Measurements from ENCODE around the gene LYL1. TPM values are rescaled to one million over a fixed set of nuclear protein-coding genes. Genes with fewer than 3 reads are reported as not detected.

Gene LYL1
- total and polyA plus RNA-seq, 2 donors (not counting 3 experiments of a cell fraction or from before 2014, with no cell fraction given): 74.4 to 87.3 TPM

DNA sequence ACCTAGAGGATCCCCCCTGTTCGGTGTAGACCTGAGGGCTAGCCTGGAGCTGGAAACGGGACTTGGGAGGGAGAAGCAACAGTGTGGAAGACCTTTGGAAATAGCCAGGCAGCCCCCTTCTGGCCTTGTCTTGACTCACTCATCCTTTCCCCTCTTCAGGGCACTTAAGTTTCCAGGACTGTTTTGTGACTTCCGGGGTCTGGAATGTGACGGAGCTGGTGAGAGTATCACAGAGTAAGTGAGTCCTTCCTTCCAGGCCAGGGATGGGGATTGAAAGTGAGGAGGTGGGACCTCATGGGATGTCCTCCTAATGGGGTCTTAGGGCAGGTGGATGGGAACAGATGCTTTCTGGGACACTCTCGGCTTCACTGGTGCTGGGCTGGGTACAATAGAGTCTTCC, 29.4 kb downstream of the LYL1 start:
- no peaks in the 10 kb centered on the region for H3K79me2 ChIP-seq (ENCODE audit: control insufficient read depth, insufficient read depth, low read length)
- POLR2A ChIA-PET: no interaction called here
- dilution Hi-C loops (cut with MboI; ENCODE audit: extremely low pct_ligation_motif_present, low sequenced_read_pairs): no loop called here

More for the DNA sequence above, 29.4 kb downstream of the LYL1 start:
- H2AFZ ChIP-seq (ENCODE audit: low read depth, low read length): no peak overlapping the region
- intact Hi-C loops (cut with micrococcal nuclease): no loop called here
- FAIRE-seq (no peak), DNase-seq (ENCODE audit: low read depth, low spot score) (no peak)
- H3K4me3 ChIP-seq (replicated peaks in 1 of 3; ENCODE audit: insufficient read depth in 1 of 3, low read depth in 1 of 3, low read length in 3 of 3): no peak overlapping the region
- no peak overlapping the region for H3K9ac ChIP-seq (replicated peaks; ENCODE audit: extremely low read depth, insufficient read depth, low read length)
- H3K4me2 ChIP-seq (ENCODE audit: insufficient read depth, low read length): no peak overlapping the region
- H3K9me1 ChIP-seq (replicated peaks; ENCODE audit: control insufficient read depth, extremely low read depth, insufficient read depth, low read length): no peaks in the 10 kb centered on the region
- TF ChIP-seq JUN (IDR thresholded peaks at IDR 0.05; ENCODE audit: borderline replicate concordance, insufficient read depth, insufficient read length, low read depth) (no peak), POLR2AphosphoS5 (IDR thresholded peaks at IDR 0.05; ENCODE audit: insufficient read depth, low read depth, low read length) (no peak), FOS (IDR thresholded peaks at IDR 0.05; ENCODE audit: borderline replicate concordance, insufficient read depth, low read length) (no peak), GATA2 (IDR thresholded peaks at IDR 0.05; ENCODE audit: insufficient read depth, insufficient read length, low read depth, low read length) (no peak), POLR2A (IDR thresholded peaks at IDR 0.05; ENCODE audit: low read depth, low read length) (no peak), MYC (IDR thresholded peaks at IDR 0.05; ENCODE audit: low read depth, low read length) (no peak), EZH2 (IDR thresholded peaks at IDR 0.05; ENCODE audit: borderline replicate concordance, low read depth, low read length, severe bottlenecking) (no peak)
- TF ChIP-seq, protein P1, sequence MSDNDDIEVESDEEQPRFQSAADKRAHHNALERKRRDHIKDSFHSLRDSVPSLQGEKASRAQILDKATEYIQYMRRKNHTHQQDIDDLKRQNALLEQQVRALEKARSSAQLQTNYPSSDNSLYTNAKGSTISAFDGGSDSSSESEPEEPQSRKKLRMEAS (IDR thresholded peaks at IDR 0.05; ENCODE audit: insufficient read depth, insufficient read length): no peak
- TF ChIP-seq, protein P2, sequence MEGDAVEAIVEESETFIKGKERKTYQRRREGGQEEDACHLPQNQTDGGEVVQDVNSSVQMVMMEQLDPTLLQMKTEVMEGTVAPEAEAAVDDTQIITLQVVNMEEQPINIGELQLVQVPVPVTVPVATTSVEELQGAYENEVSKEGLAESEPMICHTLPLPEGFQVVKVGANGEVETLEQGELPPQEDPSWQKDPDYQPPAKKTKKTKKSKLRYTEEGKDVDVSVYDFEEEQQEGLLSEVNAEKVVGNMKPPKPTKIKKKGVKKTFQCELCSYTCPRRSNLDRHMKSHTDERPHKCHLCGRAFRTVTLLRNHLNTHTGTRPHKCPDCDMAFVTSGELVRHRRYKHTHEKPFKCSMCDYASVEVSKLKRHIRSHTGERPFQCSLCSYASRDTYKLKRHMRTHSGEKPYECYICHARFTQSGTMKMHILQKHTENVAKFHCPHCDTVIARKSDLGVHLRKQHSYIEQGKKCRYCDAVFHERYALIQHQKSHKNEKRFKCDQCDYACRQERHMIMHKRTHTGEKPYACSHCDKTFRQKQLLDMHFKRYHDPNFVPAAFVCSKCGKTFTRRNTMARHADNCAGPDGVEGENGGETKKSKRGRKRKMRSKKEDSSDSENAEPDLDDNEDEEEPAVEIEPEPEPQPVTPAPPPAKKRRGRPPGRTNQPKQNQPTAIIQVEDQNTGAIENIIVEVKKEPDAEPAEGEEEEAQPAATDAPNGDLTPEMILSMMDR (IDR thresholded peaks at IDR 0.05; ENCODE audit: extremely low read depth in 1 of 2, insufficient read depth in 1 of 2, low read depth in 1 of 2, low read length in 2 of 2): no peak
- no peaks in the 10 kb centered on the region for H4K20me1 ChIP-seq (replicated peaks; ENCODE audit: control insufficient read depth, extremely low read depth, insufficient read depth, low read length)
- no peaks in the 10 kb centered on the region for H3K4me1 ChIP-seq (ENCODE audit: control insufficient read depth, extremely low read depth, insufficient read depth, low read length)
- no peak overlapping the region for H3K27ac ChIP-seq (ENCODE audit: insufficient read depth, low read depth, low read length)
- CTCF ChIA-PET: interaction anchor here (1.3 to 2.2 kb wide), 3 partner anchors 12 to 96 kb away, joined by 4 to 9 read pairs (median 6); no protein-coding TSS in a partner anchor
- H3K36me3 ChIP-seq (ENCODE audit: control insufficient read depth in 2 of 2, extremely low read depth in 1 of 2, insufficient read depth in 2 of 2, low read length in 2 of 2): peaks cover 0 to 8% of the 10 kb centered on the region in 2 experiments
- no TSS peak for BruUV-seq (replicated peaks)
- H3K27me3 ChIP-seq (ENCODE audit: control insufficient read depth in 2 of 2, insufficient read depth in 2 of 2, low read length in 2 of 2): no peaks in the 10 kb centered on the region
- no peaks in the 10 kb centered on the region for H3K9me3 ChIP-seq (replicated peaks; ENCODE audit: control insufficient read depth, insufficient read depth, low read length)

Data from endothelial cell of umbilical vein (primary cell).